ENCODE data around the gene CYSRT1. TPM values are rescaled to one million over a fixed set of nuclear protein-coding genes. Genes with fewer than 3 reads are reported as not detected.

CYSRT1 gene
- total and polyA plus RNA-seq, 10 donors: 0.36 to 0.94 (median 0.64) TPM; not detected in 5

GRCh38 chr9:137205126-137206069, 19.6 kb upstream of the CYSRT1 start, which contains the start of the genes NDOR1 and TMEM203:
Gene NDOR1 (plus strand): TSS chr9:137205700. CDS start chr9:137205778, 78 bp downstream.
Gene TMEM203 (minus strand): TSS chr9:137205648. CDS start chr9:137205414, 234 bp downstream.
- Histone ChIP-seq H3K27me3 (replicated peaks in 1 of 7) (no peaks in the 10 kb centered on the region), H3K36me3 (peaks cover 0 to 33% (median 7%) of the 10 kb centered on the region in 6 donors), H3K4me1 (peaks cover 36 to 69% (median 62%) of the 10 kb centered on the region in 6 donors), H3K9me3 (no peaks in the 10 kb centered on the region), H3K4me3 (peak within 1 kb of the TSS; percentile 79 to 99 (median 97)), H3K27ac (peak within 1 kb of the TSS; percentile 77 to 94 (median 88))
- intact Hi-C loops (cut with DNase I; ENCODE audit: low total_unique reads): loop anchor here (2.0 kb wide), 1 partner anchor 17 kb away; the partner anchor contains the start of gene RNF208
- WGBS, 5 donors: 0 to 1% (median 1%) methylated on average over 56 to 98 of the region's 98 CpGs
- peak; percentile 98 for TF ChIP-seq POLR2AphosphoS5 (IDR thresholded peaks at IDR 0.05)
- TF ChIP-seq POLR2A (IDR thresholded peaks at IDR 0.05): peak in 1 of 3 donors; percentile 53
- TF ChIP-seq CTCF (IDR thresholded peaks at IDR 0.05 in 8 of 11, conservative IDR thresholded peaks at IDR 0.05 in 3 of 11): no peak
- peak; percentile 98 for DNase-seq

GRCh38 chr9:137206602-137207001, 18.4 kb upstream of the CYSRT1 start:
- Histone ChIP-seq H3K27ac (no peak overlapping the region), H3K36me3 (peaks cover 0 to 44% (median 9%) of the 10 kb centered on the region in 6 donors), H3K4me1 (peaks cover 30 to 62% (median 56%) of the 10 kb centered on the region in 6 donors), H3K9me3 (no peaks in the 10 kb centered on the region), H3K27me3 (replicated peaks in 1 of 7) (no peaks in the 10 kb centered on the region), H3K4me3 (peak overlapping the region in 6 of 8 donors; percentile 91 to 99 (median 97))
- WGBS, 5 donors: 77 to 89% (median 82%) methylated on average over 7 of the region's 7 CpGs
- DNase-seq: no peak
- TF ChIP-seq POLR2A (IDR thresholded peaks at IDR 0.05) (no peak), POLR2AphosphoS5 (IDR thresholded peaks at IDR 0.05) (no peak), CTCF (IDR thresholded peaks at IDR 0.05 in 8 of 11, conservative IDR thresholded peaks at IDR 0.05 in 3 of 11) (no peak)
- intact Hi-C loops (cut with DNase I; ENCODE audit: low total_unique reads): no loop called here

- Histone ChIP-seq H3K27ac (no peak overlapping the region), H3K36me3 (peaks cover 0 to 87% (median 22%) of the 10 kb centered on the region in 6 donors), H3K4me3 (no peak overlapping the region), H3K4me1 (peaks cover 4 to 19% (median 11%) of the 10 kb centered on the region in 6 donors), H3K9me3 (no peaks in the 10 kb centered on the region), H3K27me3 (replicated peaks in 1 of 7) (no peaks in the 10 kb centered on the region)
- no peak for DNase-seq
- intact Hi-C loops (cut with DNase I; ENCODE audit: low total_unique reads): no loop called here
- 77 to 83% (median 80%) methylated on average over 13 of the region's 13 CpGs for WGBS, 5 donors
- TF ChIP-seq POLR2A (IDR thresholded peaks at IDR 0.05): no peak
- peak in 1 of 3 donors; percentile 14 for TF ChIP-seq POLR2AphosphoS5 (IDR thresholded peaks at IDR 0.05)
- no peak for TF ChIP-seq CTCF (IDR thresholded peaks at IDR 0.05 in 8 of 11, conservative IDR thresholded peaks at IDR 0.05 in 3 of 11)
Observed at GRCh38 chr9:137211532-137211931, 13.4 kb upstream of the CYSRT1 start.

GRCh38 chr9:137212520-137212919, 12.5 kb upstream of the CYSRT1 start:
- DNase-seq: no peak
- Histone ChIP-seq H3K4me1 (peaks cover 0 to 19% (median 9%) of the 10 kb centered on the region in 6 donors), H3K36me3 (peaks cover 0 to 90% (median 23%) of the 10 kb centered on the region in 6 donors), H3K9me3 (no peaks in the 10 kb centered on the region), H3K27me3 (replicated peaks in 1 of 7) (no peaks in the 10 kb centered on the region), H3K27ac (no peak overlapping the region), H3K4me3 (no peak overlapping the region)
- intact Hi-C loops (cut with DNase I; ENCODE audit: low total_unique reads): no loop called here
- TF ChIP-seq POLR2A (IDR thresholded peaks at IDR 0.05) (no peak), POLR2AphosphoS5 (IDR thresholded peaks at IDR 0.05) (peak in 1 of 3 donors; percentile 26), CTCF (IDR thresholded peaks at IDR 0.05 in 8 of 11, conservative IDR thresholded peaks at IDR 0.05 in 3 of 11) (no peak)
- WGBS, 5 donors: 83 to 93% (median 88%) methylated on average over 11 to 21 of the region's 21 CpGs

Measured in spleen (tissue), 11 donors.